Tibial nerve (tissue), 4 donors: ENCODE data around the gene SH3RF2.

ENCODE experiments used
- CTCF ChIP-seq, 5 experiments: fragments of 200-600 bp in 3 of 5; fragments of 450-650 bp in 2 of 5; sonication (generic) in 3 of 5; IDR thresholded peaks; one replicate each; pipeline ENCODE4 v1.5.1; 2016 to 2019; ENCODE audit warnings: antibody characterized with exemption in 5 of 5, mild to moderate bottlenecking in 3 of 5, moderate library complexity in 2 of 5
- EP300 ChIP-seq, 2 donors: sonication (generic); formaldehyde crosslinking; IDR thresholded peaks; one replicate each; pipeline ENCODE4 v1.6.1; 2017; ENCODE audit warnings: antibody characterized with exemption in 2 of 2, mild to moderate bottlenecking in 1 of 2
- POLR2A ChIP-seq, 2 donors: fragments of 450-650 bp; IDR thresholded peaks; one replicate each; pipeline ENCODE4 v1.6.1; 2017; ENCODE audit warnings: antibody characterized with exemption in 2 of 2, mild to moderate bottlenecking in 2 of 2, moderate library complexity in 2 of 2

- no peak for TF ChIP-seq EP300 (IDR thresholded peaks at IDR 0.05)
- no peak for TF ChIP-seq CTCF (IDR thresholded peaks at IDR 0.05)
- TF ChIP-seq POLR2A (IDR thresholded peaks at IDR 0.05) = no peak
Observed at GRCh38 chr5:146103594-146103993, 167.2 kb downstream of the SH3RF2 start.
